Nephron (organoid): ENCODE results near the gene EFNA5.

Experiments used
- H3K27ac Mint-ChIP-seq, 3 experiments: 2 replicates each; pipeline ENCODE4 v1.8.0; 2020; ENCODE audit warnings: mixed read lengths in 3 of 3, mild to moderate bottlenecking in 2 of 3, moderate library complexity in 1 of 3
- H3K27me3 Mint-ChIP-seq: 2 replicates; pipeline ENCODE4 v1.8.0; 2021; ENCODE audit warnings: low read depth, mild to moderate bottlenecking, moderate library complexity, mixed read lengths
- H3K36me3 Mint-ChIP-seq: 2 replicates; pipeline ENCODE4 v1.8.0; 2020; ENCODE audit warnings: low read depth, mixed read lengths
- H3K4me1 Mint-ChIP-seq: 2 replicates; pipeline ENCODE4 v1.8.0; 2020; ENCODE audit warnings: mixed read lengths
- H3K4me3 Mint-ChIP-seq, 3 experiments: 2 replicates each; pipeline ENCODE4 v1.8.0; 2020; ENCODE audit warnings: mild to moderate bottlenecking in 3 of 3, mixed read lengths in 3 of 3, moderate library complexity in 2 of 3
- H3K9me3 Mint-ChIP-seq: 2 replicates; pipeline ENCODE4 v1.8.0; 2020; ENCODE audit warnings: mixed read lengths
- TF ChIP-seq, protein P1 (sequence below), 3 experiments: fragments of 200-600 bp; sonication (generic); IDR thresholded peaks; one replicate each; pipeline ENCODE4 v1.5.0; 2021; ENCODE audit warnings: antibody characterized with exemption in 3 of 3; ENCODE audit not compliant: unreplicated experiment in 3 of 3

Gene EFNA5

DNA sequence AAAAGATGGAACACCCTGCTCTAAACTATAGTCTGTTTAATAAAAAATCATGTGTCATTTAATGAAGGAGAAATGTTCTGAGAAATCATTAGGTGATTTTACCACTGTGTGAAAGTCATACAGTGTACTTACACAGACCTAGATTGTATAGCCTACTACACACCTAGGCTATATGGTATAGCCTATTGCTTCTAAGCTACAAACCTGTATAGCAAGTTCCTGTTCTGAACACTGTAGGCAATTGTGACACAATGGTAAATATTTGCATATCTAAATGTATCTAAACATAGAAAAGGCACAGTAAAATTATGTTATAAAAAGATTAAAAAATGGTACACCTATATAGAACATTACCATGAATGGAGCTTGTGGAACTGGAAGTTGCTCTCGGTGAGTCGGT is 40.6 kb downstream of the EFNA5 start:
- peaks cover 9% of the 10 kb centered on the region for H3K4me1 Mint-ChIP-seq

DNA sequence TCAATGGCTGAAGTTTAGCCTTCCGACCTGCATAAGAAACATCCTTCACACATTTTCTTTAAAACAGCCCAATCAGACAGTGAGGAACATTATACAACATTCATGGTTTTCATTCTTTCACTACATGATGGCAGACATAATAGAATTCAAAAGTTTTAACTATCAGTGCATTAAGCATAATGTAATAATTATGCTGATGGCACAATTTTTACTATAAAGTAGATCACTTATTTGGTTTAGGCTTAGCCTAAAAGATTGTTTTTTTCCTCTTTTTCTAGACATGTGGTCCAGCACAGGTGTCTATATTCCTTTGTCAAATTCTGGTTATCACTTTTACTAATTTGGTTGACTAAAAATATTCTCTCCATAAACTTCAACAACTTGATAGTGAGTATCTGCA is 46.5 kb downstream of the EFNA5 start:
- no peak overlapping the region for H3K4me3 Mint-ChIP-seq
- no peaks in the 10 kb centered on the region for H3K36me3 Mint-ChIP-seq
- H3K27me3 Mint-ChIP-seq: no peaks in the 10 kb centered on the region
- H3K4me1 Mint-ChIP-seq: peaks cover 3% of the 10 kb centered on the region
- H3K27ac Mint-ChIP-seq: peak overlapping the region in 1 of 3 experiments; percentile 33
- TF ChIP-seq, protein P1, sequence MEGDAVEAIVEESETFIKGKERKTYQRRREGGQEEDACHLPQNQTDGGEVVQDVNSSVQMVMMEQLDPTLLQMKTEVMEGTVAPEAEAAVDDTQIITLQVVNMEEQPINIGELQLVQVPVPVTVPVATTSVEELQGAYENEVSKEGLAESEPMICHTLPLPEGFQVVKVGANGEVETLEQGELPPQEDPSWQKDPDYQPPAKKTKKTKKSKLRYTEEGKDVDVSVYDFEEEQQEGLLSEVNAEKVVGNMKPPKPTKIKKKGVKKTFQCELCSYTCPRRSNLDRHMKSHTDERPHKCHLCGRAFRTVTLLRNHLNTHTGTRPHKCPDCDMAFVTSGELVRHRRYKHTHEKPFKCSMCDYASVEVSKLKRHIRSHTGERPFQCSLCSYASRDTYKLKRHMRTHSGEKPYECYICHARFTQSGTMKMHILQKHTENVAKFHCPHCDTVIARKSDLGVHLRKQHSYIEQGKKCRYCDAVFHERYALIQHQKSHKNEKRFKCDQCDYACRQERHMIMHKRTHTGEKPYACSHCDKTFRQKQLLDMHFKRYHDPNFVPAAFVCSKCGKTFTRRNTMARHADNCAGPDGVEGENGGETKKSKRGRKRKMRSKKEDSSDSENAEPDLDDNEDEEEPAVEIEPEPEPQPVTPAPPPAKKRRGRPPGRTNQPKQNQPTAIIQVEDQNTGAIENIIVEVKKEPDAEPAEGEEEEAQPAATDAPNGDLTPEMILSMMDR (IDR thresholded peaks at IDR 0.05; ENCODE audit: unreplicated experiment in 3 of 3): no peak
- H3K9me3 Mint-ChIP-seq: no peaks in the 10 kb centered on the region

More for the DNA sequence above, 40.6 kb downstream of the EFNA5 start:
- TF ChIP-seq, protein P1 (IDR thresholded peaks at IDR 0.05; ENCODE audit: unreplicated experiment in 3 of 3): no peak
- Mint-ChIP-seq H3K4me3 (no peak overlapping the region), H3K27me3 (no peaks in the 10 kb centered on the region), H3K9me3 (no peaks in the 10 kb centered on the region), H3K36me3 (peaks cover 11% of the 10 kb centered on the region), H3K27ac (no peak overlapping the region)

DNA sequence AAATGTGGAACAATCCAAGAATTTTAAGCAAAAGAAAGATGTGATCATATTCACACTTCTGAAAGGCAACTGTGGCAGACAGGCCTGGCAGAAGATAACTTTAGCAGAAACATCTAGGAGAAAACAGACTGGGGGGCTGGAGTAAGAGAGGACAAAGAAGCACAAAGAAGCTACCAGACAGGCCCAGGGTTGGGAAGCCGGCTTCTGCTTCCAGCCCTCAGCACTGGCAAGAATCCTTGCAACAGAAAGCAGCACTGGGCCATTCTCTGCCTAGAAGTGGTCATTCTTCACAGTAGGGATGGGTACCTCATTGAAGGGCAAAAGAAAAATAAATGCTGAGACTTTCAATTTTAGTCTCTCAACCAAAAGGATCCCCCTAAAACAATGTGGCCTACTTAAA is 49.6 kb downstream of the EFNA5 start:
- Mint-ChIP-seq H3K9me3 (no peaks in the 10 kb centered on the region), H3K4me1 (peaks cover 3% of the 10 kb centered on the region), H3K27me3 (no peaks in the 10 kb centered on the region), H3K27ac (no peak overlapping the region), H3K4me3 (no peak overlapping the region), H3K36me3 (no peaks in the 10 kb centered on the region)
- TF ChIP-seq, protein P1 (IDR thresholded peaks at IDR 0.05; ENCODE audit: unreplicated experiment in 3 of 3): no peak

DNA sequence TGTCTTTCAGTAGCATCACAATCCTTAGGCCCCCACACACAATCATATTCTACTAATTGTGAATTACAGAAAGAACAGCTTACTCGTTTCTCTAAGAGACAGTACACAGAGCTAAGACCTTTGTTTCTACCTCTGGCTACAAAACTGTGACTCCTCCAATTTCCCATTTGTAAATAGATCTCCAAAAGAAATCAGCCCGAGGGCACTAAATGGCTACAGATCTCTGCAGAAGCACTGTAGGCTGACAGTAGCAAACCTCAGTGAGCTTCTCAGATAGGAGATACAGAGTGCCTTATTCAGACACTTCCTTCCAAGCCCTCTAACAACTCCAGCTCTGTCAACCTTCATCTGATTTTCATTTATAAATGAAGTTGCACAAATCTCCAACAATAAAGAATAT is 51.0 kb downstream of the EFNA5 start:
- no peaks in the 10 kb centered on the region for H3K9me3 Mint-ChIP-seq
- no peak overlapping the region for H3K4me3 Mint-ChIP-seq
- no peak overlapping the region for H3K27ac Mint-ChIP-seq
- H3K27me3 Mint-ChIP-seq: no peaks in the 10 kb centered on the region
- no peaks in the 10 kb centered on the region for H3K36me3 Mint-ChIP-seq
- peaks cover 3% of the 10 kb centered on the region for H3K4me1 Mint-ChIP-seq
- TF ChIP-seq, protein P1 (IDR thresholded peaks at IDR 0.05; ENCODE audit: unreplicated experiment in 3 of 3): no peak

DNA sequence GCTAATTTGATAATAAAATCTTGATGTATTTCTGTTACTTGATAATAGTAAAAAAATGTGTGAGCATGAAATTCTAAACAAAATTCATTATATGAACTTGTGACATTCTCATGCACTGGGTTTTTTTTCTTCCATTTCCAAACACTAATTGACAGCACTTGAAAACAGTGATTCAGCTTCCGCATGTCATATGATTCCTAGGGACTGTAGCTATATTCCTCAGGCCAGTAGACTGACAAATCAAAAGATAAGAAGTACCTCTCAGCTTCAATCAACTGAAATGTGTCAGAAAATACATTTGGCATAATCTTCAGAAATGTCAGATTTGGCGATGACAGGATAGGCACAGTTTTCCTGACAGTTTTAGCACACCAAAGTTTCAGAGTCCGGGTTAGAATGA is 52.5 kb downstream of the EFNA5 start:
- Mint-ChIP-seq H3K4me1 (no peaks in the 10 kb centered on the region), H3K27me3 (no peaks in the 10 kb centered on the region), H3K9me3 (no peaks in the 10 kb centered on the region), H3K27ac (no peak overlapping the region), H3K36me3 (no peaks in the 10 kb centered on the region), H3K4me3 (no peak overlapping the region)
- TF ChIP-seq, protein P1 (IDR thresholded peaks at IDR 0.05; ENCODE audit: unreplicated experiment in 3 of 3): no peak

DNA sequence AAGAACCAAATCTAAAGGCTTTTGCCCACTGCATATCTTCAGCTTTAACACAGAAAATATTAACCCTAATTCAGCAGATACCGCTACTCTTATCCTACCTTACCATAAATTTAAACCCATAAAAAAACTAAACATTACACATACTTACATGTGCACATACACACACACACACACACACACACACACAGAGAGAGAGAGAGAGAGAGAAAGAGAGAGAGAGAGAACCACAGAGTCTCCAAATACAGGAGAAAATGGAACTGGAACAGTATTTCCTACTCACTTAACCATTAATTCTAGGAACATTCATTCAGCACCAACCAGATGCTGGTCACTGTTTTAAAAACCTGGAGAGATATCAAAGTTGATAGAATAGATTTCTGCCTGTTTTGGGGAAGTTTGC is 53.7 kb downstream of the EFNA5 start:
- no peaks in the 10 kb centered on the region for H3K9me3 Mint-ChIP-seq
- no peaks in the 10 kb centered on the region for H3K4me1 Mint-ChIP-seq
- H3K36me3 Mint-ChIP-seq: no peaks in the 10 kb centered on the region
- peak overlapping the region in 1 of 3 experiments; percentile 32 for H3K27ac Mint-ChIP-seq
- TF ChIP-seq, protein P1 (IDR thresholded peaks at IDR 0.05; ENCODE audit: unreplicated experiment in 3 of 3): no peak
- H3K4me3 Mint-ChIP-seq: no peak overlapping the region
- no peaks in the 10 kb centered on the region for H3K27me3 Mint-ChIP-seq
